ENCODE results near the gene LRIG1.

Gene LRIG1

DNA sequence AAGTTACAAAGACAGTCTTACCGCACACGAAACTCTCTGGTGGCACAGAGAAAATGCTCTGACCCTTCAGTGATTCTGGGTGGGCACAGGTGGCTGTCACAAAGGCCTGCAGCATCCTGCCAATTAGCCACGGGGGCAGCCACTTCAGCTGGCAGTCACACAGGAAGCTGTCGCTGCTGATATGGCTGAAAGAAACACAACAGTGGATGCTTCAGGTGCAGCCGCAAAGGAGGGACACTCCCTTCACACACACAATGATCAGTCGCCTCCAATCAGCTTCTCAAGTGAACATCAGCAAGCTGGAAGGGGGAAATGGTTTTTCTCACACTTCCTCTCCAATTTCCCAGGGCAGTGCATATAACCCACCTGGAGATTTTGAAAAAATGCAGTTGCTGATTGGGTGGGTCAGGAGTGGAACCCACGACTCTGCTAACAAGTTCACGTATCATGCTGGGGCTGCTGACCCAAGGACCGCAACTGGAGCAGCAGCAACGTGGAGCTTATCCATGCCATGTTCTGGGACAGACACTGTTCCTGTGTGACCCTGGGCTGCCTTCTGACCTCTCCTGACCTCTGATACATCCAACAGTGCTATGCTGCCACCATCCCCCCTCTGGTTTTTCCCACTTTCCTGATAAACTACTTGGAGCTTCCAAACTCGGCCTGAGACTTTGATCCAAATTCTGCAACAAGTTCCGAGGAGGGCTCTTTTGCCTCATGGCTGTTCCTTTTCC is 106.6 kb downstream of the LRIG1 start:
- 0 out of 2 replicates have a peak, but pooled peaks cover 4% of the 10 kb centered on the region for H4K20me1 ChIP-seq (ENCODE audit: control insufficient read depth, insufficient read depth, low read depth, low read length)
- H3K36me3 ChIP-seq (ENCODE audit: control insufficient read depth, low read length): peaks cover 93% of the 10 kb centered on the region

DNA sequence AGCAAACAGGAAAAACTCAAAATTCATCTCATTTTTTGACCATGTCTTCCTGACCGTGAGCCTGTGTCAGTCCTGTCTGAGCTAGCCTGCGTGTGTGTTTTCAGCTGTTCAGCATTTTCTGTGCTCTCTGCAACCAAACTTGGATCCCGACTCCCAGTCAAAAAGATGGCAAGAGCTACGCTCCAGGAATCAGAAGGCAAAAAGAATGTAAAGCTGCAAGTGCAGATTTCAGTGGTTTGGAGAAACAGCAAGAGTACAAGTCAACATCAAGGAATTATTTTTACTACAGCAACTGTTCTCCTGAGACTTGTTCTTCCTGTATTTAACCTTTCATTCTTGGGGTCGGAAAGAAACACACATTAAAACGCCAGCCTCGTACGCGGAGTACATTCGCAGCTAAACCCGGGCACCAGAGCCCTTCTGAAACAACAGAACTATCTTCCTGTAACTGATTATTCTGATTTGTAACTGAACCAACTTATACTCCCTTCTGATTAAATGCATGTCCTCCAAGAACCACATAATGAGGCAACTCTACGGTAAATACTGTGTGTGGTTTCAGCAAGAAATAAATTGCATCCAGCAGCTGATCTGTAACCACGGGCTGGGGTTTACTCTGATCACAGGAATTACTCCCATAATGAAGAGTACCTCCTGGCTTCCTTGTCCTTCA is 107.4 kb downstream of the LRIG1 start:
- H3K4me1 ChIP-seq (ENCODE audit: control insufficient read depth, low read length): peaks cover 54% of the 10 kb centered on the region
- H3K27me3 ChIP-seq (ENCODE audit: control insufficient read depth, low read length): no peaks in the 10 kb centered on the region
- H3K4me2 ChIP-seq (ENCODE audit: low read length): no peak overlapping the region
- no peaks in the 10 kb centered on the region for H3K9me2 ChIP-seq (replicated peaks; ENCODE audit: control insufficient read depth, low read length)
- H3K4me3 ChIP-seq (ENCODE audit: low read length): no peak overlapping the region
- H3K36me3 ChIP-seq (ENCODE audit: control insufficient read depth, low read length): peaks cover 93% of the 10 kb centered on the region
- TF ChIP-seq, protein P1, sequence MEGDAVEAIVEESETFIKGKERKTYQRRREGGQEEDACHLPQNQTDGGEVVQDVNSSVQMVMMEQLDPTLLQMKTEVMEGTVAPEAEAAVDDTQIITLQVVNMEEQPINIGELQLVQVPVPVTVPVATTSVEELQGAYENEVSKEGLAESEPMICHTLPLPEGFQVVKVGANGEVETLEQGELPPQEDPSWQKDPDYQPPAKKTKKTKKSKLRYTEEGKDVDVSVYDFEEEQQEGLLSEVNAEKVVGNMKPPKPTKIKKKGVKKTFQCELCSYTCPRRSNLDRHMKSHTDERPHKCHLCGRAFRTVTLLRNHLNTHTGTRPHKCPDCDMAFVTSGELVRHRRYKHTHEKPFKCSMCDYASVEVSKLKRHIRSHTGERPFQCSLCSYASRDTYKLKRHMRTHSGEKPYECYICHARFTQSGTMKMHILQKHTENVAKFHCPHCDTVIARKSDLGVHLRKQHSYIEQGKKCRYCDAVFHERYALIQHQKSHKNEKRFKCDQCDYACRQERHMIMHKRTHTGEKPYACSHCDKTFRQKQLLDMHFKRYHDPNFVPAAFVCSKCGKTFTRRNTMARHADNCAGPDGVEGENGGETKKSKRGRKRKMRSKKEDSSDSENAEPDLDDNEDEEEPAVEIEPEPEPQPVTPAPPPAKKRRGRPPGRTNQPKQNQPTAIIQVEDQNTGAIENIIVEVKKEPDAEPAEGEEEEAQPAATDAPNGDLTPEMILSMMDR (IDR thresholded peaks at IDR 0.05; ENCODE audit: low read depth, low read length, poor library complexity, severe bottlenecking): no peak
- no peak for TF ChIP-seq EZH2phosphoT487 (IDR thresholded peaks at IDR 0.05; ENCODE audit: borderline replicate concordance, low read length)
- H3K9me3 ChIP-seq (ENCODE audit: control insufficient read depth, insufficient read depth, low read length): no peaks in the 10 kb centered on the region
- H4K20me1 ChIP-seq (ENCODE audit: control insufficient read depth, insufficient read depth, low read depth, low read length): 0 out of 2 replicates have a peak, but pooled peaks cover 4% of the 10 kb centered on the region
- H3K27ac ChIP-seq (ENCODE audit: low read depth, low read length): peak overlapping the region; percentile 29
- H3F3A ChIP-seq (ENCODE audit: control insufficient read depth, insufficient read depth): peaks cover 14% of the 10 kb centered on the region
- peaks cover 24% of the 10 kb centered on the region for H3K79me2 ChIP-seq (ENCODE audit: control insufficient read depth, low read length)

More for the DNA sequence above, 106.6 kb downstream of the LRIG1 start:
- Histone ChIP-seq H3F3A (ENCODE audit: control insufficient read depth, insufficient read depth) (peaks cover 14% of the 10 kb centered on the region), H3K9me2 (replicated peaks; ENCODE audit: control insufficient read depth, low read length) (no peaks in the 10 kb centered on the region), H3K9me3 (ENCODE audit: control insufficient read depth, insufficient read depth, low read length) (no peaks in the 10 kb centered on the region), H3K4me1 (ENCODE audit: control insufficient read depth, low read length) (peaks cover 54% of the 10 kb centered on the region), H3K79me2 (ENCODE audit: control insufficient read depth, low read length) (peaks cover 17% of the 10 kb centered on the region), H3K4me2 (ENCODE audit: low read length) (no peak overlapping the region), H3K27ac (ENCODE audit: low read depth, low read length) (peak overlapping the region; percentile 29), H3K27me3 (ENCODE audit: control insufficient read depth, low read length) (no peaks in the 10 kb centered on the region), H3K4me3 (ENCODE audit: low read length) (no peak overlapping the region)
- TF ChIP-seq EZH2phosphoT487 (IDR thresholded peaks at IDR 0.05; ENCODE audit: borderline replicate concordance, low read length): no peak
- TF ChIP-seq, protein P1 (IDR thresholded peaks at IDR 0.05; ENCODE audit: low read depth, low read length, poor library complexity, severe bottlenecking): no peak

DNA sequence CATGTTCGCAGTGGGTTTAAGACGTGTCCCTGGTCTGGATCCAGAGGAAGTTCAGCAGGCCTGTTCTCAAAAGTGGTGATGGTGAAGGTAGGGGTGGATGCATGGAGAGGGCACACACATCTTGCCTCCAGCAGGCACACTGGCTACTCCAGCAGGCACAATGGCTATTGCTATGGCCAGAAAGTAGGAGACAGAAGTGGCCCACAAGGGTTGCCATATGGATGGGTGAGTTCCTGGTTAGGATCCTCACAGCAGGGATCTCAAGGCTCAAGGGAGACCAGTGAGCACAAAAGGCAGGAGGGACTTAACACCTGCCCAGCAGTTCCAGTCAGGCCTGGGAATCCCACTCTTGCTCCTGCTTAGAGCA is 107.9 kb downstream of the LRIG1 start:
- Histone ChIP-seq H3K4me1 (ENCODE audit: control insufficient read depth, low read length) (peaks cover 57% of the 10 kb centered on the region), H3K9me2 (replicated peaks; ENCODE audit: control insufficient read depth, low read length) (no peaks in the 10 kb centered on the region), H4K20me1 (ENCODE audit: control insufficient read depth, insufficient read depth, low read depth, low read length) (0 out of 2 replicates have a peak, but pooled peaks cover 4% of the 10 kb centered on the region), H3F3A (ENCODE audit: control insufficient read depth, insufficient read depth) (peaks cover 14% of the 10 kb centered on the region), H3K36me3 (ENCODE audit: control insufficient read depth, low read length) (peaks cover 93% of the 10 kb centered on the region), H3K4me3 (ENCODE audit: low read length) (no peak overlapping the region), H3K9me3 (ENCODE audit: control insufficient read depth, insufficient read depth, low read length) (no peaks in the 10 kb centered on the region), H3K27ac (ENCODE audit: low read depth, low read length) (no peak overlapping the region), H3K79me2 (ENCODE audit: control insufficient read depth, low read length) (peaks cover 29% of the 10 kb centered on the region), H3K27me3 (ENCODE audit: control insufficient read depth, low read length) (no peaks in the 10 kb centered on the region), H3K4me2 (ENCODE audit: low read length) (no peak overlapping the region)
- TF ChIP-seq, protein P1 (IDR thresholded peaks at IDR 0.05; ENCODE audit: low read depth, low read length, poor library complexity, severe bottlenecking): no peak
- no peak for TF ChIP-seq EZH2phosphoT487 (IDR thresholded peaks at IDR 0.05; ENCODE audit: borderline replicate concordance, low read length)
